ENCODE data around the gene TBC1D10A.
"Not testable (repeated sequence)": the region's sequence is repeated elsewhere in the genome, so short reads cannot be mapped to it uniquely, and the experiment has no call there.

TBC1D10A gene

DNA sequence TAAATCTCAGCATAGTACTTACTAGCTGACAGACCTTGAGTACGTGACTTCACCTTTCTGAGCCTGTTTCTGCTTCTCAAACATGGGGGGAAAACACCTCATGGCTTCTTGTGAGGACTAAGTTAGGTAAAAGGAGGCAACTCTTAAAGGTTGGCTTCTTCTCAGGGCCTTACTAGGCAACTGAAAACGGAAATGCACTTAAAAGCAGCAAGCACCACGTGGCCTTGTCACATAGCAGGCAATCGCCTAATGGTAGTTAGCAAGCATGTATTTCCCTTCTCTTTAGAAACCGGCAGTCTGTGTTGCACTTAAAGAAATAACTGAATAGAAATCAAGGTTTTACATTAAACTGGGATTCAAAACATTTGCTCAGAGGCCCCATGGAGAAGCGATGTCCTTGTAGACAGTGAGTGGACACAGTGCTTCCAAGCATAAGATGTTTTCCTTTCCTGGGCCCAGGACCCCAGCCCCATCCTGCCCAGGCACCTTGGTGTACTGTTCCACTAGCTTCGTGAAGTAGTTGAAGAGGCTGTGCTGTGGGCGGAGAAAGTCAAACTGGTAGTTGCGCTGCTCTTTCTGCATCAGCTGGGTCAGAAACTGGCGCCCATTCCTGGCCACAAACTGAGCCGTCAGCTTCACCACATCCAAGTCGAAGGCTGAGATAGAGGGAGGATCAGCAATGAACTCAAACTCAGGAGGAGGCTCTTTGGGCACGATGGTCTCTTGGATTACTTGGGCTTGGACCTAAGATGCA, 17.9 kb upstream of the TBC1D10A start:
- no peak for DNase-seq

DNA sequence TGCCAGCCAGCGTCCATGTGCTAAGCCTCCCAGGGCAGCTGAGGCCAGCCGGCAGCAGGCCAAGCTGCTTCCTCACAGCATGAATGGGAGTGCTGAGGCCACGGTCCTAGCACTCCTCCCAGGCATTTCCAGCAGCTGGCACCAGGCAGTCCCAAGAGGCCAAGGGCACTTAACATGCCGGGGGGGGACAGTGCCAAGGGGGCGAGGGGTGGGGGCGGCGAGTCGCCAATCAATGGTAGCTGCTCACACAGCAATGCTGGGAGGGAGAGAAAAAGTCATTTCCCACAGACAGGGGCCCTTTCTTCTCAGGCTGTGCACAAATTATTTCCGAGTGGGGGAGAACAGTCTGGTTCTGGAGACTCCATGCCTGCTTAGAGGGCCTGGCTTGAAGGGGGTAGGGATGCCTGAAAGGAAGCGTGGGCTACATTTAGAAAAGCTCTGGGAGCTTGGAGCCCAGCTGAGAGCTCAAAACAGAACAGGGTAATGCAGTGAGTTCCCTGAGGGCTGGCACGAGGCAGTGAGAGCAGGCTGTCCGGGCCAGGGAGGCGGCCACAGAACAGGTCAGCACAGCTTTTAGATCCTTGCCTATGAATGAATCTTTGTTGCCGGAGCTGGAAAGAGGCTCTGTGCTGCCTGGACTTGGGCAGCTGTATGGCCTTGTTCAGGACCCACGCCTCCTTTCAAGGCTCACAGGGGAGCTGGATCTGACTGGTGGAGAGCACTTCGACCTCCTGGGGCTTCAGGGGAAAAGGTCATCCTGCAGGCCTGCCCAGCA, 14.4 kb upstream of the TBC1D10A start:
- no peak for DNase-seq

DNA sequence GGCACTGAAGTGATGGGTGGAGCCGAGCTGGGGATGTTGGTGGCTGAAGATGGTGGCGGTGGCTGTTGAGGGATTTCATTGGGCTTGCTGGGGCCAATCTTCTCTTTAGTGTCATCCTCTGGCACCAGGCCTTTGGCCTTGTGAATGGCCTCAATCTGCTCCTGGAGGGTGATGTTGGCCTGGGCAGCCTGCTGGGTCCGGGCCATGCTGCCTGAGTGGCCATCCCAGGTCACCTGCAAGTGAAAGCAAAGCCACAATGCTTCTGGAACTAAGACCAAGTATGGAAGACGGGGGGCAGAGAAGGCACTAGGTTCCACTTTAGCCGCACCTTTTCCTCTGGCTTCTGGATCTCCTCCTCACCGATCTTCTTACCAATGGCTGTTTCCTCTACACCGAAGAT, 12.1 kb upstream of the TBC1D10A start:
- no peak for DNase-seq

DNA sequence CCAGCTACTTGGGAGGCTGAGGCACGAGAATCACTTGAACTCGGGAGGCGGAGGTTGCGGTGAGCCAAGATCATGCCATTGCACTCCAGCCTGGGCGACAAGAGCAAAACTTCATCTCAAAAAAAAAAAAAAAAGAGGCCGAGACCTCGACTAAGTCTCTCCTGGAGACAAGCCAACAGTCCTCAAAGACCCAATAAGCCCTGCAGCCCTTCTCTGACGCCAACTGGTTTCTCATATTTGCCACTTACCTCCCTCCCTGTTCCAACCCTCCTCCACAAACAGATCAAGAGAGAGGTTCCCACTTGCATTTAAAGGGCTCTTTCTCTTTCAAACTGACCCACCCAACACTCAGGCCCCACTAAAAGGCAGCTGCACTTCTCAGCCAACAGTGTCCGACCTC, 11.6 kb upstream of the TBC1D10A start:
- DNase-seq: not testable (repeated sequence)

DNA sequence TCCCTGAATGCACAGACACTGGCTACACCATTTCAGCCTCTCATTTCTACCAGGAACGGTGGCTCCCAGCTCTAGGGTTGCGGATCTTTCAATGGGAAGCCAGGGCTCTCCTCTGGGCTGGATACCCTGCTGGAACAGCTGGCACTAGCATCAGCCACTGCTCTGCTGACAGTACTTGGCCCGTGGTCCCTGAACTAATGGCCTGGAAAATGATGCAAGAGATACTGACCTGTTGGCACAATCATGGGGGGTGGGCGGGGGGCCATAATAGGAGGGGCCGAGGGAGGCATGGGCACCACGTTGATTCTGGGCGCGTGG, 10.7 kb upstream of the TBC1D10A start:
- no peak for DNase-seq

DNA sequence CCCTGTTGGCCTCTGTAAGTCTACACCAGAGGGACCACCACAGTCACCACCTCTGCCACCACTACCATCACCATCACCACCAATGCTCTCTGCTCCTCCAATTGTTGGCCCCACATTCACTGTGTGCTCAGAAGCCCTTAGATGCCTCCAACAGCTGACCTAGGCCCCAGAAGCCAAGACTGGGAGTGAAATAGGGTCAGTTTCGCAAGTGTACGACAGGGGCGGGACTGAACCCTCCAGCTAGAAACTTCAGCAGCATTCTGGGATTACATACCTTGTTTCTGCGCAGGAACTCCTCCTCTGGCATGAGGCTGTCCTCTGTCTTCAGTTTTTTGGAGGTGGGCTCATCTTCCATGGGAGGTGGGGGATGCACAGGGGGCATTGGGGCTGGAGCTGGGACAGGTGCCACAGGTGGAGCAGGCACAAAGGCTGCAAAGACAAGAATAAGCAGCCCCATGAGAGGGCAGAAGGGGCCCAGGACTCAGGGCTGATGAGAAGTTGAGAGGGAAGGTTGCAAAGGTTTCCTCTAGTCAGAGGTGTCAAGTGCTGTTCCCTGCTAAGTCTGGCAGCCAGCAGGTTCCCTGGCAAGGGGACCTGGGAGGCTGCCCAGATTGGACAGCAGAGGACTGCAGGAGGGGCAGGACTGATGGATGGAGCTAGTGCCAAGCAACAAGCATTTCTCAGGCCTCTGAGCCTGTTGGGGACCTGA, 10.2 kb upstream of the TBC1D10A start:
- no peak for DNase-seq

DNA sequence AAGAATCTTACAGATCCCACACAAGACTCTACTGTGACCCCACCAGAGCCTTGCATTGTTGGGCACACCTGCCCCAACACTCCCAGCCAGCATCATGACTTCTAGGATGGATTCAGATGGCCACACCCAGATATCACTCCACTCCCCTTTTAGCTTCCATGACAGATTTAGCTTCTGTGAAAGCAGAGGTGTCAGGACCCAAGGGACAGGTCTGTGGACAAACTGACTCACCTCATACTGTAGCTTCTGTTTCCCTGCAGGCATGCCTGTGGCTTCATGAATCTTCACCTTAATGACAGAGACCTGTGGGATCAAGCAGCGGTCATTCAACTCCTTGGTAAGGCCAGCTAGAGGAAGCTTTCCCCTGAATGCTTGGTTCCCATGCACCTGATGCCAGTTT, 8.5 kb upstream of the TBC1D10A start:
- no peak for DNase-seq

DNA sequence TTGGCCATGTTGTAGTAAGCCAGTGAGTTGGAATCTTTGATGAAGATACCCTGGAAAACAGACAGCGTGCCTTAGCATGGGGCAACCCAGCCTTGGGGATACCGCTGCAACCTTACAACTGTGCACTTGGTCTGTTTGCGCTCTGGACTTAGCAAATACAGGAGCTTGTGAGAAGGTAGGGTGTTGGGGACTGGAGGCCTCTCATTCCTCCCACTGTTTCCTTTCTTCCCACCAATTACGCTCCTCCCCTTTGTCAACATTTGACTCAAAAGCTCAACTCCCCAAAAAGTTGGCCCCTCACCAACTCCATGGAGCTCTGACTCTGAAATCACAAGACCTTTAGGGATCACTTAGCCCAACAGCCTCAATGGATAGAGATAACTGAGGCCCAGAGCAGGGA, 7.9 kb upstream of the TBC1D10A start:
- DNase-seq: no peak

DNA sequence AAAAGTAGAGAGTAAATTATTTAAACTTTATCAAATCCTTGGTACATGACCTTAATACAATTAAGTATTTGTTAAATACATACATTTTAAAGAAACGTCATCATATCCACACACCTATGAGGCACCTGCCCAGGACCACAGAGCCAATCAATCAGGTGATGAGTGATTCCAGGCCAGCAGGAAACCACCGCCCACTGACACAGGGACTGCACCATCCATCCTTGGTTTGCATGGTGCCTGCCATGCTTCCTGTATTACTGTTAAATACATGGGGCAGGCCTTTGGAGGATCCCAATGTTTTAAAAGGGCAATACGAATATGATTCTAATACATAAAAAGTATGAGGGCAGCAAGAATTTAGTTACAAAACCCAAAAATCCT, 7.0 kb upstream of the TBC1D10A start:
- no peak for DNase-seq

DNA sequence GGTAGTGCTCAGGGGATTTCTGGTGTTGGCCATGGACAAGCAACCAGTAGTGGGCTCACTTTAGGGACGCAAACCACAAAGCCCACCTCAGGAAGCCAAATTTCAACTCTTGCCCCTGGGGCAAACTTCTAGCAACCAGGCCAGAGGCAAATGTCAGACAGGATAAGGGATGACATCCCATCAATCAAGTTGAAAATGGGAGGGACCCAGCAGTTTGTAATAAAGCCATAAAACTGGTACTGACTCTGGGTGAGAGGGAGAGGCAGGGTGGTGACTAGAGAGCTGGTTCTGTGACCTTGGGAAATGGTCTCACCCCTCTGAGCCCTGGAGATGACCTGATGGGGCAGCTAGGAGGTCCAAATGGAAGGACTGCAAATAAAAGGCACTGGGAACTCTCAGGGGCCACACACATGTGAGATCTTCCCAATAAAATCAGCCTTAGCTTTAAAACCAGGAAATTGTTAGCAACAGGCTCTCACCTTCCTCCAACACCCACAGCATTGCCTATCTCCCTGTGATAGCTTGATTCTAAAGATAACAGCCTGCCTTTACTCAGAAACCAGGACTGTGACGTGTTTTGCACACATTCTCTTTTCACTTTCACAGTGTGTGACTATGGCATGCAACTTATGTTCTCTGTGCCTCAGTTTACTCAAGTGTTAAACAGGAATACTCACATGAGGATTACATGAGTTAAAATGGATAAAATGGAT, 6.4 kb upstream of the TBC1D10A start:
- no peak for DNase-seq

DNA sequence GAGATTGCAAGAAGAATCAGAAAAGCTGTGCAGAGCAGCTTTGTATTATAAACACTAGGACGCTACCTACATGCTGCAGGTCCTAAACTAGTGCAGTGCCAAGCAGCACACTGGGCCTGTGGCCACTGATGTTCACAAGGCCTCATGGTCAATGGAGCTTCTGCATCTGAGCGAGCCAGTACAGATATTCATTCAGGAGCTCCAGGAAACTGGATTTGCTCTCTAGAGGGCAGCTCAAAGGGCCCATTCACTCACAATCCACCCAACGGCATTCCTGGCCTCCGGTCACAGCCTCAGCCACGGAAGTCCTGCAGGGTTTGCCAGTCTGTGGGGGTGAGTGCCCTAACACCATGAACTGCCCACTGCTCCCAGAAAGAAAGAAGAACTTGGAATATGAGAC, 5.8 kb upstream of the TBC1D10A start:
- no peak for DNase-seq

DNA sequence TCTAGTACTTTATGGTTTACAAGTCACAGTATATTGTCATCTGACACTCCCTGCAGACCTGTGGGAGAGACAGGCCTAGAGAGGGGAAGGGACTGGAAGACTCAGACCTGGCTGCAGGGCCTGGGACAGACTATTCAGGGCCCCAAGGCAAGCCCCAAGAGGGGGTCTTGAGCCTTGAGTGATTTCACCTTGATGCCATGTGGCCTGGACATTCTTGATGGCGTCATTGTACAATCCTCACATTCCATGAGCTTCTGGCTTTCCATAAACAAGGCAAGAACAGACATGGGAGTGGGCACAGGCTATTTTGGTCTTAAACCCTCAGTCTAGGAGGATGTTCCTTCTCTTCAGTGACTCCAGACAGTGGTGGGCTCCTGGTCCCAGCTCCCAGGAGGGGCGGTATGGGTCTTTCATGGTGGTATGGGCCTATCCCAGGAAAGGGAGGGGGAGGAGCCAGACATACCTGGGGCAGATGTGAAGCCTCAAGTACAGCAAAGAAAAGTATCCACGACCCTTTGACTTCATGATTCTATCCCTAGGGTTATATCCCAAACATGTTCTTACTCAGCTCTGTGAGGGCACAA, 1.8 kb upstream of the TBC1D10A start:
- DNase-seq: no peak

DNA sequence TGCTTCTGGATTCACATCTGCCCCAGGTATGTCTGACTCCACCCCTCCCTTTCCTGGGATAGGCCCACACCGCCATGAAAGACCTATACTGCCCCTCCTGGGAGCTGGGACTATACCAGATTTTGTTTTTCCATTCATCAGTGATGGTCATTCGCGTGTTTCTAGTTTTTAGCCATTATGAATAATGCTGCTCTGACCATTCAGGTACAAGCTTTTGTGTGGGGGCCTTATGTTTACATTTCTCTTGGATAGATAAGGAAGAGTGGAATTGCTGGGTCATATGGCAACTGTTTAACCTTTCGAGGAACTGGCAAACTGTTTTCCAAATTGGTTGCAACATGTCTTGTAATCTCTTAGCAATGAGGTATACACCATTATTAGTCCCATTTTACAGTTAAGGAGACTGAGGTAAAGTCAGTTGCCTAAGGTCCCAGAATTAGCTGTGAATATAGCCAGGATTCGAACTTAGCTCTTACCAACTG, 1.2 kb upstream of the TBC1D10A start:
- no peak for DNase-seq

DNA sequence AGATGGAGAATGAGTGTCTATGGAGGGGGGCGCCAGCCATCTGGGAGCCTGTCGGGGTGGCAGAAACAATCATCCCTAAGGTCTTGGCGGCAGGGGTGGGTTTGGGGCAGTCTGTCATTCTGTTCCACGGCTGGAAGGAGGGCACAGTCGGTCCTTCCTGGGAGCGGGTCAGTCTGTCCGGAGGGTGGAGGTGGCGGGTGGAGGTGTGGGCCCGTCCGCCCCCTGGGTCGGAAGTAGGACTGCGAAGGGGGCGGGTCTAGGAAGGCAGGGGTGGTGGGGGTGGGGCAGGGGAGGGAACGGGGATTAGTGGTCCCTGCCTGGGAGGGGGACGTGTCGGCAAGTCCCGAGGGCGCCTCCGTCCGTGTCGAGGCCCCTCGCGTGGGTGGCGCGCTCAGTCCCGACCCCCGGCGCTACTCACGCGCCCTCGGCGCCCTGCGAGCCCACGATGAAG, 461 bp downstream of the TBC1D10A start:
- no peak for DNase-seq

DNA sequence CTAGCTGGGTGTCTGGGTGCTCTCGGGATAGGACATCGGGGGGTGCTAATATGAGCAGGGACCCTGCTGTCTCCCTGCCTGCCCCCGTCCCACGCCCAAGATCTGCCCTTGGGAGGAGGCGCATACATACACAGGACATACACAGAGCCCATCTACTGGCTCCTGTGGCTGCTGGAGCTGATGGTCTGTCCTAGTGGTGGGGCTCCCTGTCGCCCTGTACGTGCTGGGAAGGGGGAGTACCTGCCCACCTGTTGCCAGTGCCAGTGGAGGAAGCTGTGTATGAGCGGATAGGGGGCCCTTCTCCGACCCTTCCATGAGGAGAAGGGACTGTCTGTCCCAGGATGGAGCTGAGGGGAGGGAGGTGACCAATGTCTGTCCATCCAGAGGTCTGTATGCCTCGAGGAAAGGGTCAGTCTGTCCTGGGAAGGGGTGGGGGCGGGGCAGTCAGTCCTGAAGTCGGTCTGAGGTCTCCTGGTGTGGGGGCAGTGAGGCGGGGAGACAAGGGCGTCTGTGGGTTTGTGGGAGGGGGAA, 952 bp downstream of the TBC1D10A start:
- DNase-seq: no peak

DNA sequence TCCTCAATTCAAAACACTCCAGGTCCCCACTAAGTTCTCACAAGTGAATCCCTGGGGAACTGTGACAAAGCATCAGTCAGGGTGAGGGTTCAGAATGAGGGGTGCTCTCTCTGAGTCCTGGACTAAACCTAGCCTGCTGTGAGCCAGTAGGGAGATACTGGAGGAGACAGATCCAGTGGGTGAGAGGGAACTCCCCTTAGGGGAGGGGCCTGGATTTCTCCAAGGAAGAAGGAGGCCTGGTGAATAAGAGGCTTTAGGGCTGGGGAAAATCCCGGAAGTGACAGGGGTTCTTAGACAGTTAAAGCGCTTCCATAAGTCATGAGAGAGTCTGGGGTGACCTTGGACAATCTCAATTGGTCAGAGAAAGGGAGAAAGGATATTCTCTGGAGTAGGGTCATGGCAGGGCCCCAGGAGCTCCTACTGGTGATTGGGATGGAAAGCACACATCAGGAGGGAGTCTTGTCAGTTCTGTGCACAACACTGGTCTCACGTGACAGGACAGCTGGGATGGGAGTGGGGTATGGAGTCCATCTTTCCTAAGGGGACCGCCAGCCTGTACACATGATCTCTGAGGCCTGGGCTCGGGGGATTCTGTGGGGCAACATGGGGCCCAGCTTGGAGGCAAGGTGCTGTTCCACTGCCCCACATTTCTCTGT, 1.5 kb downstream of the TBC1D10A start:
- no peak for DNase-seq

DNA sequence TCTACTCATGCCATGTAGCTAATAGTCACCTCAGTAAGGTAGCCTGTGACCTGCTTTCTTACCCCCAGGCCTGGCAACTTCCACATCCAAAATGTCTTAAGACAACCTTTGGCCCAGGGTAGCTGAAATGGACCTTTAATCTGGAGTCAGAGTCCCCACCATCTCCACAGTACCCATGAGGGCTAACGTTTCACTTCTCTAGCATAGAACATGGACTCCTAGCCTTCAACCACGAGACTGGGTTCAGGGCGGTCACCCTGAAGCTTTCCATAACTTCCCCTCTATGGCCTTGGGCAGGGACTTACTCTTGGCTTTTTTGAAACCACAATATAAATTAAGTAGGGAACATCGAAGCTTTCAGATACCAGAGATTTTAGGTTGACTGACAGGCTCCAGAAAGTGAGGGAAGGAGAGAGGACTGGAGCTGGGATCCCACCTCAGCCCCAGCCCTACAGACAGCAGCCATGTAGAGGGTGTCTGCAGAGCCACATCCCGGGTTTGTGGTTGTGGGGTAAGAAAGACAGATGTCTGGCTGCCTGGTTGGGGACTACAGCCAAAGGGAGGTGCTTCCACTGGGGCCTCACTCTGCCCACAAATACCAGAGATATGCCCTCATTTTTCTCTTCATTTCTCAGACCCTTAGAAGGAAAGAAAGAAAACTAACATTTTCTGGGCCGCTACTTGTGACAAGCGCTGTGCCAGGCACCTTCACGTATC, 2.6 kb downstream of the TBC1D10A start:
- DNase-seq: no peak

DNA sequence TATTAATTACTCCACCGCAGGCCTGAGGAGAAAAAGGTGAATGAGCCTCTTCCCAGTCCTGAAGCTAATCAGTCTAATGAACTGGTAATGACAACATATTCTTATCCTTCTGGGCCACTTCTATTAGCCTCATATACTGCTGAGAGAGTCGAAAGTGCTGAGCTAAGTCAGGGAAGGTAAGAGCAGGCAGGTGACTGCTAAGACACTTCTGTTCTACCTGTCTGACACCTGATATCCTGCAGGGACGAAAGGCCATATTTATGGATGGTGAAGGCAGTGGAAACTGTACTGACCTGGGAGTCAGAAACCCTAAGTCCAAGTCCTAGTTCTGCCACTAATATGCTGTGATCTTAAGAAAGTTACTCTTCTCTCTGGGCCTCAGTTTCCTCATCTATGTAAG, 3.5 kb downstream of the TBC1D10A start:
- no peak for DNase-seq

DNA sequence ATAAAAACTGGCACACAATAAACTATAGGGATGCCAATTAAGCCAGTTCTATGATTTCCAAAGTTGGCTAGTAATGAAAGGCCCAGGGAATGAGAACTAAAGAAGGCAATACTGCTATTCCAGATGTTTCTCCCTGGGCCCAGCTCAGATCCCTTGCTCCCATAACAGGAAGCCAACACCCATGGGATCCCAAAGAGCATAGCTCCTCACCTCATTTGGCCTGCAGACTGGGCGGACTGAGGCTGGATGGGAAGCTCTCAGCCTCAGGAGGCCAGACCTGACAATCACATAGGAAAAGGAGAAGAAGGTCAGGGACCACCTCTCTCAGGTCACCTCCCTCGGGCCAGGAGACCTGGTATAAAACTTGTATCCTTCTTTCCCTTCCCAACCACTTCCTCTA, 5.3 kb downstream of the TBC1D10A start:
- DNase-seq: no peak

DNA sequence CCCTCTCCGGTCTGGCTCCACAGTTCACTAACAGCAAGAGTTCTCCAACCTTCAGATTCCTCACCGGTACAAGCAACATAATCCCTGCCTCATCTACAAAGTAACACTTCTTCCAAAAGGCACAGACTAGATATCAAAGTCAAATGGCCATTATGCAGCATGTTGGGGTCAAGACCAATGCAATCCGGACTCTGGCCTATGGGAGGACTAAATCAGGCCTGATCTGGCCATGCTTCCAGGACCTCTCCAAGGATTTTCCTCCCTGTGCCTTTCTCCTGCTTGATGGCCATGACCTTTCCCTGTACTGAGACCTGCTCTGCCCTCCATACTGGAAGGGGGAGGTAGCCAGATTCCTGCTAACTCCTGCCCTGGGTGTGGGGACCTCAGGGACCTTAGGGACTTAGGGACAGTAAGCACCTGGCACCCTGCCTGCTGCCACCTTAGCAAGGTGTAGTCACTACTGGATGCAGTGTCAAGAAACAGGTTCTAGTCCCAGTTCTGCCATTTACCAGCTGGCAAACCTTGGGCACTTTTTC, 6.7 kb downstream of the TBC1D10A start:
- DNase-seq: no peak

DNA sequence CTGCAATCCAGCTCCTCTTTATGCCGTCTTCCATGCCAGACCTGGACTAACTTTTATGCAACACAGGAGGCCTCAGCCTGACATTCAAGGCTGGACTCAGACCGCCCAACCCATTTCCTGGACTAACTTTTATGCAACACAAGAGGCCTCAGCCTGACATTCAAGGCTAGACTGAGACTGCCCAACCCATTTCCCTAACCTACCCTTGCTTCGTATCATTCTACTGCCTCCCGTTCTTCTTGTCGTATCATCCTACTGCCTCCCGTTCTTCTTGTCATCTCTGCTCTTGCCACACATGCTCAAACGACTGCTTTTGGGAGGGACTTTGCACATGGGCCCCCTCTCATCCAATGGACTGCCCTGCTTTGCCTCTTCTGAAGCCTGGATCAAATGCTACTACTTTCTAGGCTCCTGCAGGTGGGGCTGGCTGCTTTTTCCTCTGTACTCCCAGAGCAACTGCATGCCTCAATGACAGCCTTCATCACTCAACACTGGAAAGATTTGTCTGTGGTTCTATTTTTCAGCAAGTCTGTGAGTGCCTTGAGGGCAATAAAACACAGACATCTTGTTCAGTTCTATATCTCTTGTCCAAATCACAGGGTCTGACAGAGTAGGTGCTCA, 7.8 kb downstream of the TBC1D10A start:
- no peak for DNase-seq

All from NCI-H774 (cell line).